H1 (cell line): ENCODE results near the gene ACER1. TPM values are rescaled to one million over a fixed set of nuclear protein-coding genes. Genes with fewer than 3 reads are reported as not detected.

Experiments used
- CTCF ChIA-PET: fragments of 300-600 bp; sonication (Branson Sonifier 250); formaldehyde crosslinking; loops from one replicate; lab custom pipeline; 2021; ENCODE audit not compliant: partially characterized antibody; lab: Charles Lee
- POLR2A ChIA-PET: fragments of 300-600 bp; sonication (Branson Sonifier 250); formaldehyde crosslinking; loops from one replicate; lab custom pipeline; 2021; ENCODE audit warnings: inconsistent platforms; ENCODE audit not compliant: partially characterized antibody; lab: Charles Lee
- DNase-seq, 2 experiments: peaks; one replicate each; pipeline versions ENCODE4 v3.0.0 to v3.0.0-alpha.2; 2010 to 2022; ENCODE audit warnings: low spot score in 2 of 2, low read depth in 1 of 2, mixed read lengths in 1 of 2
- FAIRE-seq: peaks from 2 replicates; lab custom pipeline; 2011; peaks lifted over from hg19 to GRCh38; lab: Jason Lieb, UNC
- H2AFZ ChIP-seq: 2 replicates; pipeline ENCODE4 v1.8.1; 2012; ENCODE audit warnings: low read length, inconsistent platforms
- H2AK5ac ChIP-seq: 2 replicates; pipeline ENCODE4 v1.6.1; 2013; ENCODE audit warnings: low read depth, low read length
- H2BK120ac ChIP-seq: replicated peaks from 2 replicates; pipeline ENCODE3; 2013; ENCODE audit warnings: low read depth, low read length, inconsistent platforms
- H2BK12ac ChIP-seq: 2 replicates; pipeline ENCODE4 v1.6.1; 2013; ENCODE audit warnings: low read depth, low read length
- H2BK15ac ChIP-seq: 2 replicates; pipeline ENCODE4 v1.6.1; 2013; ENCODE audit warnings: low read length
- H2BK20ac ChIP-seq: 2 replicates; pipeline ENCODE4 v1.6.1; 2013; ENCODE audit warnings: low read length
- H2BK5ac ChIP-seq: 2 replicates; pipeline ENCODE4 v1.6.1; 2013; ENCODE audit warnings: low read depth, low read length
- H3K14ac ChIP-seq: 2 replicates; pipeline ENCODE4 v1.6.1; 2013; ENCODE audit warnings: inconsistent platforms; ENCODE audit not compliant: insufficient read length
- H3K18ac ChIP-seq: 2 replicates; pipeline ENCODE4 v1.6.1; 2013; ENCODE audit warnings: low read length; ENCODE audit errors: extremely low read depth
- H3K23ac ChIP-seq: 2 replicates; pipeline ENCODE4 v1.6.1; 2013; ENCODE audit warnings: inconsistent platforms; ENCODE audit not compliant: insufficient read length
- H3K23me2 ChIP-seq: 2 replicates; pipeline ENCODE4 v1.6.1; 2013; ENCODE audit warnings: low read depth, low read length
- H3K27ac ChIP-seq: 2 replicates; pipeline ENCODE4 v1.6.1; 2011; ENCODE audit warnings: low read depth, low read length, inconsistent platforms
- H3K27me3 ChIP-seq, 4 experiments: replicated peaks in 1 of 4; 1 replicate in 1 of 4; 2 replicates in 3 of 4; pipeline versions ENCODE4 v1.6.1 to v1.8.1; 2011 to 2013; ENCODE audit warnings: low read length in 3 of 4, mild to moderate bottlenecking in 3 of 4, inconsistent platforms in 2 of 4, mixed read lengths in 2 of 4, moderate library complexity in 1 of 4; ENCODE audit not compliant: control insufficient read depth in 3 of 4, insufficient read depth in 3 of 4; ENCODE audit errors: extremely low read depth in 1 of 4
- H3K36me3 ChIP-seq, 4 experiments: 2 replicates each; pipeline versions ENCODE4 v1.6.1 to v1.8.1; 2011 to 2013; ENCODE audit warnings: mild to moderate bottlenecking in 4 of 4, low read length in 3 of 4, moderate library complexity in 2 of 4, control low read depth in 1 of 4, inconsistent platforms in 1 of 4; ENCODE audit not compliant: insufficient read depth in 4 of 4, control insufficient read depth in 2 of 4
- H3K4ac ChIP-seq: replicated peaks from 2 replicates; pipeline ENCODE3; 2013; ENCODE audit warnings: low read length, low read depth, mixed read lengths, inconsistent platforms; ENCODE audit not compliant: insufficient read length
- H3K4me1 ChIP-seq, 4 experiments: replicated peaks in 1 of 4; 1 replicate in 1 of 4; 2 replicates in 3 of 4; pipeline versions ENCODE4 v1.6.1 to v1.8.1; 2011 to 2013; ENCODE audit warnings: low read length in 3 of 4, inconsistent platforms in 2 of 4, mixed read lengths in 1 of 4; ENCODE audit not compliant: insufficient read depth in 4 of 4, control insufficient read depth in 3 of 4
- H3K4me2 ChIP-seq, 2 experiments: 2 replicates each; pipeline versions ENCODE4 v1.6.1 to v1.8.1; 2011 to 2013; ENCODE audit warnings: low read depth in 2 of 2, low read length in 2 of 2, control low read depth in 1 of 2, inconsistent platforms in 1 of 2, mild to moderate bottlenecking in 1 of 2; ENCODE audit not compliant: insufficient read depth in 1 of 2
- H3K4me3 ChIP-seq, 4 experiments: fragments of 200-600, 300-600 bp in 1 of 4; sonication (generic), shearing (Covaris generic), sonication (Bioruptor Twin) in 1 of 4; 2 replicates each; pipeline versions ENCODE4 v1.5.1 to v1.8.1; 2011 to 2016; ENCODE audit warnings: low read length in 4 of 4, low read depth in 3 of 4, control low read depth in 2 of 4, inconsistent platforms in 2 of 4, mild to moderate bottlenecking in 2 of 4, mixed read lengths in 1 of 4, moderate library complexity in 1 of 4; ENCODE audit not compliant: insufficient read depth in 2 of 4; ENCODE audit errors: extremely low read depth in 1 of 4
- H3K56ac ChIP-seq: replicated peaks from 2 replicates; pipeline ENCODE3; 2013; ENCODE audit warnings: low read depth, mild to moderate bottlenecking, mixed read lengths, low read length, inconsistent platforms; ENCODE audit not compliant: insufficient read length
- H3K79me1 ChIP-seq: 2 replicates; pipeline ENCODE4 v1.6.1; 2013; ENCODE audit warnings: low read depth, low read length, control low read depth
- H3K79me2 ChIP-seq, 2 experiments: 2 replicates each; pipeline versions ENCODE4 v1.6.1 to v1.8.1; 2012 to 2013; ENCODE audit warnings: low read length in 2 of 2, mild to moderate bottlenecking in 2 of 2, inconsistent platforms in 1 of 2; ENCODE audit not compliant: insufficient read depth in 2 of 2, control insufficient read depth in 1 of 2
- H3K9ac ChIP-seq, 4 experiments: replicated peaks in 1 of 4; 1 replicate in 1 of 4; 2 replicates in 3 of 4; pipeline versions ENCODE4 v1.6.1 to v1.8.1; 2011 to 2013; ENCODE audit warnings: low read depth in 3 of 4, low read length in 3 of 4, control low read depth in 2 of 4, mild to moderate bottlenecking in 2 of 4, moderate library complexity in 2 of 4, inconsistent platforms in 1 of 4; ENCODE audit errors: extremely low read depth in 1 of 4
- H3K9me3 ChIP-seq, 2 experiments: 2 replicates each; pipeline versions ENCODE4 v1.6.1 to v1.8.1; 2012 to 2013; ENCODE audit warnings: mild to moderate bottlenecking in 2 of 2, moderate library complexity in 2 of 2, control low read depth in 1 of 2, inconsistent platforms in 1 of 2, low read depth in 1 of 2, low read length in 1 of 2, mixed read lengths in 1 of 2; ENCODE audit not compliant: insufficient read depth in 2 of 2
- H4K20me1 ChIP-seq, 2 experiments: replicated peaks in 1 of 2; 2 replicates each; pipeline versions ENCODE3 to v1.8.1; 2011 to 2013; ENCODE audit warnings: inconsistent platforms in 2 of 2, low read length in 2 of 2, mild to moderate bottlenecking in 1 of 2; ENCODE audit not compliant: insufficient read depth in 2 of 2, control insufficient read depth in 1 of 2
- H4K5ac ChIP-seq: 2 replicates; pipeline ENCODE4 v1.6.1; 2013; ENCODE audit warnings: low read length, low read depth, mixed read lengths, inconsistent platforms; ENCODE audit not compliant: insufficient read length
- H4K8ac ChIP-seq: 2 replicates; pipeline ENCODE4 v1.8.0; 2013; ENCODE audit warnings: mild to moderate bottlenecking, moderate library complexity, low read length, inconsistent platforms; ENCODE audit not compliant: insufficient read depth; ENCODE audit errors: extremely low read depth
- H4K91ac ChIP-seq: replicated peaks from 2 replicates; pipeline ENCODE3; 2013; ENCODE audit warnings: low read length, mixed read lengths, inconsistent platforms; ENCODE audit not compliant: insufficient read length
- CTBP2 ChIP-seq: IDR thresholded peaks from 2 replicates; pipeline ENCODE4 v1.7.0; 2011; ENCODE audit warnings: borderline replicate concordance, mild to moderate bottlenecking, moderate library complexity, mixed read lengths, low read length; ENCODE audit not compliant: insufficient read depth, insufficient read length
- CTCF ChIP-seq, 3 experiments: IDR thresholded peaks; 1 replicate in 2 of 3; 2 replicates in 1 of 3; pipeline versions ENCODE4 v1.5.1 to v1.6.1; 2011; ENCODE audit warnings: low read length in 3 of 3, mild to moderate bottlenecking in 3 of 3, inconsistent platforms in 2 of 3, low read depth in 1 of 3, moderate library complexity in 1 of 3; ENCODE audit not compliant: insufficient read depth in 1 of 3; ENCODE audit errors: control extremely low read depth in 1 of 3
- JUN ChIP-seq: IDR thresholded peaks from 2 replicates; pipeline ENCODE4 v1.6.1; 2011; ENCODE audit warnings: low read depth, mild to moderate bottlenecking, improper control_type of control experiment, low read length
- KDM5A ChIP-seq: fragments of 200-600 bp; IDR thresholded peaks from 2 replicates; pipeline ENCODE4 v1.7.1; 2012; ENCODE audit warnings: mild to moderate bottlenecking, low read length, inconsistent platforms, mixed read lengths
- RAD21 ChIP-seq, 2 experiments: IDR thresholded peaks in 1 of 2; conservative IDR thresholded peaks in 1 of 2; 2 replicates each; pipeline ENCODE4 v1.6.1; 2011; ENCODE audit warnings: low read depth in 2 of 2, low read length in 2 of 2, improper control_type of control experiment in 1 of 2, inconsistent platforms in 1 of 2, mild to moderate bottlenecking in 1 of 2, moderate library complexity in 1 of 2
- SP2 ChIP-seq: IDR thresholded peaks from 2 replicates; pipeline ENCODE4 v1.6.1; 2012; ENCODE audit warnings: mild to moderate bottlenecking, low read length, inconsistent platforms
- USF2 ChIP-seq: IDR thresholded peaks from 2 replicates; pipeline ENCODE4 v1.6.1; 2011; ENCODE audit warnings: low read length, improper control_type of control experiment
- WGBS, 2 experiments: shearing (Covaris generic) in 1 of 2; methylation state at CpG; one replicate each; pipeline versions ENCODE4 v1.1.6 to v1.1.7; 2013 to 2015; ENCODE audit warnings: low lambda C conversion rate in 2 of 2, mixed read lengths in 2 of 2, inconsistent platforms in 1 of 2, low coverage in 1 of 2, missing lambda C conversion rate in 1 of 2; ENCODE audit not compliant: insufficient replicate concordance in 2 of 2, insufficient coverage in 1 of 2, insufficient read length in 1 of 2; ENCODE audit errors: extremely low coverage in 1 of 2, missing lambda C conversion rate in 1 of 2; 5-methylcytosine and 5-hydroxymethylcytosine counted together
- polyA plus RNA-seq, 7 experiments: library from polyadenylated mRNA; depleted of rRNA in 3 of 7; stranded (reverse) in 5 of 7; unstranded in 2 of 7; fragments of >200 nt in 5 of 7; fragments of 200-250 nt in 2 of 7; gene quantifications; 1 replicate in 5 of 7; 2 replicates in 1 of 7; 4 replicates in 1 of 7; pipeline versions ENCODE4 v1.2.1 to v1.2.3, GENCODE V29; 2011 to 2013; ENCODE audit warnings: missing spikeins in 2 of 7, mixed read lengths in 2 of 7
- total RNA-seq: library from RNA; stranded (reverse); fragmentation: NEBNext Ultra II Directional; extraction: Animal tissue kit (Norgen Biotek cat#: 25700); gene quantifications from 2 replicates; pipeline ENCODE4 v1.2.1, GENCODE V29; 2021

The ACER1 gene
- total and polyA plus RNA-seq, 2 of the 8 experiments (the other 6 are each of a cell fraction or from before 2014, with no cell fraction given): 0.05 TPM; not detected in 1

- no peaks in the 10 kb centered on the region for H3K79me1 ChIP-seq
- H2BK5ac ChIP-seq: no peak overlapping the region
- no peaks in the 10 kb centered on the region for H3K27me3 ChIP-seq
- no peak overlapping the region for H2BK12ac ChIP-seq
- H2AFZ ChIP-seq: no peak overlapping the region
- H3K23ac ChIP-seq: no peak overlapping the region
- no peak overlapping the region for H4K8ac ChIP-seq
- no peak overlapping the region for H3K4me2 ChIP-seq
- no peak overlapping the region for H2AK5ac ChIP-seq
- peaks cover 0 to 6% of the 10 kb centered on the region in 2 experiments for H4K20me1 ChIP-seq
- CTCF ChIA-PET: interaction anchor here (0.7 to 1.3 kb wide), 2 partner anchors 47 to 62 kb away, joined by 3 read pairs; no protein-coding TSS in a partner anchor
- DNase-seq (no peak), FAIRE-seq (no peak)
- POLR2A ChIA-PET: interaction anchor here (0.6 to 9.9 kb wide), 4 partner anchors 14 to 1074 kb away, joined by 3 to 81 read pairs (median 4); partner anchors contain the start of gene GTF2F1
- no peak overlapping the region; the same call in 1 of the 2 replicates for H3K18ac ChIP-seq
- H3K79me2 ChIP-seq: no peaks in the 10 kb centered on the region
- H4K5ac ChIP-seq: no peak overlapping the region
- no peak overlapping the region for H3K56ac ChIP-seq
- no peak overlapping the region for H4K91ac ChIP-seq
- H3K9me3 ChIP-seq: peaks cover 5 to 11% of the 10 kb centered on the region in 2 experiments; a peak in 2 of 4 replicates
- no peak overlapping the region for H3K27ac ChIP-seq
- no peak overlapping the region for H2BK15ac ChIP-seq
- no peak overlapping the region for H3K14ac ChIP-seq
- no peak overlapping the region for H2BK120ac ChIP-seq
- H3K4ac ChIP-seq: no peak overlapping the region
- no peak overlapping the region for H3K9ac ChIP-seq
- no peak overlapping the region for H2BK20ac ChIP-seq
- H3K23me2 ChIP-seq: peaks cover 4% of the 10 kb centered on the region; the same call in 1 of the 2 replicates
- peaks cover 0 to 11% (median 7%) of the 10 kb centered on the region in 4 experiments; a peak in 5 of 7 replicates for H3K4me1 ChIP-seq
- H3K4me3 ChIP-seq: no peak overlapping the region
- 87% methylated on average over 19 of the region's 19 CpGs; no CpG with 5 or more reads in 1 of the 2 experiments for WGBS, 2 experiments
- peaks cover 12 to 32% (median 24%) of the 10 kb centered on the region in 4 experiments; a peak in 6 of 8 replicates for H3K36me3 ChIP-seq
- no peak for TF ChIP-seq CTCF (IDR thresholded peaks at IDR 0.05; ENCODE audit: control extremely low read depth in 1 of 3, insufficient read depth in 1 of 3, low read depth in 1 of 3, low read length in 3 of 3)
- no peak for TF ChIP-seq RAD21 (IDR thresholded peaks at IDR 0.05 in 1 of 2, conservative IDR thresholded peaks at IDR 0.05 in 1 of 2; ENCODE audit: low read depth in 2 of 2, low read length in 2 of 2)
- no peak for TF ChIP-seq USF2
- no peak for TF ChIP-seq JUN
- TF ChIP-seq KDM5A: no peak
- no peak for TF ChIP-seq SP2
- TF ChIP-seq CTBP2: no peak
Observed at GRCh38 chr19:6376512-6377190, 43.2 kb upstream of the ACER1 start.
